Effector memory CD8-positive, alpha-beta T cell (primary cell): ENCODE data around the gene SKIC8.

Experiments
- ATAC-seq: fragments of 150-1000 bp; cut with Tn5 transposase; replicated peaks from 2 replicates; pipeline ENCODE4 v1.10.0; 2021; ENCODE audit warnings: mild to moderate bottlenecking, moderate library complexity
- DNase-seq, 3 experiments: peaks; one replicate each; pipeline ENCODE4 v3.0.0; 2021
- H3K27ac Mint-ChIP-seq, 2 donors: one replicate each; pipeline ENCODE4 v1.8.0; 2022; ENCODE audit warnings: mild to moderate bottlenecking in 2 of 2, mixed read lengths in 2 of 2, moderate library complexity in 2 of 2
- H3K27me3 Mint-ChIP-seq, 2 donors: one replicate each; pipeline ENCODE4 v1.8.0; 2022; ENCODE audit warnings: mixed read lengths in 2 of 2
- H3K36me3 Mint-ChIP-seq: one replicate; pipeline ENCODE4 v1.8.0; 2022; ENCODE audit warnings: mild to moderate bottlenecking, moderate library complexity, mixed read lengths; ENCODE audit not compliant: insufficient read depth
- H3K4me1 Mint-ChIP-seq, 2 donors: one replicate each; pipeline ENCODE4 v1.8.0; 2022; ENCODE audit warnings: low read depth in 2 of 2, mixed read lengths in 2 of 2
- H3K4me3 Mint-ChIP-seq, 2 donors: one replicate each; pipeline ENCODE4 v1.8.0; 2022; ENCODE audit warnings: mild to moderate bottlenecking in 2 of 2, mixed read lengths in 2 of 2, moderate library complexity in 2 of 2
- H3K9me3 Mint-ChIP-seq, 2 donors: one replicate each; pipeline ENCODE4 v1.8.0; 2022; ENCODE audit warnings: mixed read lengths in 2 of 2
- total RNA-seq, 9 experiments: gene quantifications; one replicate each; lab custom pipeline; 2026; lab: John Stamatoyannopoulos, UW

The SKIC8 gene
- total RNA-seq, result 22.3 to 61.3 (median 42.7) reads per million in 9 experiments

DNA sequence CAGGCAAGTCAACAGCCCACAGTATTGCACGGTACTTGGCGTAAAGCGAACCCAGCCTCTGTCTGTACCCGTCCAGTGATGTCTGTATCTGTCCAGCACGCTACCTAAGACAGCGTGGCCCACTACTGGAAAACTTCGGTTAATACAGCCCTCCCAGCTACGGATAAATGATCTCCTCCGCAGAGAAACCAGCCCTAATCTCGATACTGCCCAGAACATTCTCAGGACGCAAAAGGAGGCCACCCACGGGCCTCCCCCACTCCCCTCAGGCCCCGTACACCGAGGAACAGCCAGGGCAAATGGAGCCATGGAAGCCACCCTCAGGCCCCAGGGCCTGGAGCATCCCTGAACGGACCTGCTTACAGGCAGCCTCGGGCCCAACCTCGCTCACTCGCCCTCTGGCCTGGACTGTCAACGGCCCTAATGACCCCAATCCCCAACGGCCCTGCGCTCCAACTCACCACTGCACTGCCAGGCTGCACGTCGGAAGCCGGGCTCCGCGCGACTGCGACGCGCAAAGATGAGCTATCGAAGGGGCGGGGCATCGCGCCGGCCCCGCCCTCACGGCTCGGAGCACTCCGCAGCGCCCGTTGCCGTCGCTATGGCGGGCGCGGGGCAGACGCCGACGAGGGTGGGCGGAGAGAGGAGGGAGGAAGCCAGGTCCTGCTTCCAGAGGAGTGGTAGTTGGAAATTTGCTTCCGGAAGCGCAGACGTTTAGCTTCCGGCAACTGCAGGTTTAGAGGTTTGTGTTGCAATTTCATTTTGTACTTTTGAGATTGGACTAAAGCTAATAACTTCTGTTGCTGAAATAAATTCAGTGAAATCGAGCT is at the start of gene SKIC8:
TSS of gene SKIC8 (minus strand) at position 509 of the 830 bp plus-strand sequence. CDS start 3,923 bp downstream, outside the sequence.
- Mint-ChIP-seq H3K4me1 (peaks cover 12 to 14% of the 10 kb centered on the region in 2 donors), H3K9me3 (no peaks in the 10 kb centered on the region), H3K36me3 (peaks cover 12% of the 10 kb centered on the region), H3K4me3 (peak within 1 kb of the TSS; percentile 93 to 98), H3K27me3 (peaks cover 0 to 3% of the 10 kb centered on the region in 2 donors), H3K27ac (peak within 1 kb of the TSS; percentile 94 to 97)
- ATAC-seq (peak; percentile 96), DNase-seq (peak; percentile 83 to 89 (median 87))

DNA sequence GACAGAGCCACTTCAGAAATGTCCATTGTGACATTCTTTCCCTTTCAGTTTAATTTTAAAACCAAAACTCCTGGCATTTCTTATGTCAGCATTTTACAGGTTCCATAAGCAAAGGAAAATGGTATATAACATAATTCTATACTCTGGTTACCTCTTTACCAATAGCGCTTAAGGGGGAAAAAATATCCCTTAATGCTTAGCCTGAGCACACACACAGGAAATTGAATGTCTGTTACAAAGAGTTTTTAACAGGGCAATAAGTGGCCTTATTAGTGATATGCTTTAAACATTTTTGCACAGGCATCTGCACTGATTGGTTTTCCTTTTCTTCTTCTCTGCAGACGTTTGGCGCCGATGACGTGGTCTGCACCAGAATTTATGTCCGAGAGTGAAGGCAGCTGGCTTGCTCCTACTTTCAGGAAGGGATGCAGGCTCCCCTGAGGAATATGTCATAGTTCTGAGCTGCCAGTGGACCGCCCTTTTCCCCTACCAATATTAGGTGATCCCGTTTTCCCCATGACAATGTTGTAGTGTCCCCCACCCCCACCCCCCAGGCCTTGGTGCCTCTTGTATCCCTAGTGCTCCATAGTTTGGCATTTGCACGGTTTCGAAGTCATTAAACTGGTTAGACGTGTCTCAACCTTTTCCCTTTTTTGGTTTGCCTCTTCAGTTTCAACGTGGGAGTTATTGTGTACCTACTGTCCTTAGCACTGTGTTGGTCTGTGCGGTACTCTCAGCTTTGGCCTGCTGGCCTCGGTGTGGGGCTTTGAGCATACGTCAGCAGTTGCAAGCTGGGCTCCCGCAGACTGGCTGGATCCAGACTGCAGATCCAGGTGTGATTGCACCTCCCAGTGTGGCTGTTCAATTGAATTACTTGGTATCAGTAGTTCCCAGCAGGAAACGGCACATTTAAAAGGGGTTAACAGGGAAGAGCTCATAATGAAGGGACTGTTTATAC is 48.5 kb upstream of the SKIC8 start:
- Mint-ChIP-seq H3K4me3 (no peak overlapping the region), H3K27me3 (peaks cover 16 to 24% of the 10 kb centered on the region in 2 donors), H3K27ac (no peak overlapping the region), H3K36me3 (no peaks in the 10 kb centered on the region), H3K4me1 (peaks cover 0 to 10% of the 10 kb centered on the region in 2 donors), H3K9me3 (no peaks in the 10 kb centered on the region)
- no peak for ATAC-seq
- no peak for DNase-seq

DNA sequence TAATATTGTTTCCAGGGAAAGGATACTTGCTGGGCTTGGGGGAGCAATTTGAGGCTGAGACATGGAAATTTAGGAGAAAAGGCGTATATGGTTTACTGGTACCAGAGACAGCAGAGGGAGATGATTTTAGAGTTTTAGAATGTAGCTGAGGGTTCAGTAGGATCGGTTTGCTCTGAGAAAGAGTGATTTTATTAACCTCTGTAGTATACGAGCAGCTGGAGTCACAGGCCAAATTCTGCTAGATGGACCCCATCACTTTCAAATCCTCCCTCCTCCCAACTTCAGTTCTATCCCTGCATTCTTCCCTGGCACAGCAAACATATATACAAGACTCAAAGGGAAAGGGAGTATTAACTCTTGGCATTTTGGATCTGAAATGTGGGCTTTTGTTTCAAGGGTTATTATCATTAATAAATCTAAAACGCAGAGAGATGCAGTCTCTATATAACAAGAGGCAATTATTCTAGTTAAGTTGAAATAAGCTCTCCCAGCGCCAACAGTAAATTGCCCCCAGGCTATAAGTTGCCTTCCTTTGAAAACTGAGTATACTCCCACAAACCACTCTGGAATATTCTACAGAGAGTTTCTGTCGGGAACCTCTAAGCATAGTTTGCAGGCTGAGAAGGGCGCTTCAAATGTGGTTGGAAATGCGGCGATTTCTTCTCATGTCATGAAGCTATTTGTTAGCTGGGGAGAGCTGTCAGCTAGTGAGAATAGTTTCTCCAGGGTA is 46.2 kb upstream of the SKIC8 start:
- no peak for DNase-seq
- no peaks in the 10 kb centered on the region for H3K36me3 Mint-ChIP-seq
- H3K4me1 Mint-ChIP-seq, result no peaks in the 10 kb centered on the region
- peaks cover 20 to 47% of the 10 kb centered on the region in 2 donors for H3K27me3 Mint-ChIP-seq
- no peak overlapping the region for H3K4me3 Mint-ChIP-seq
- no peaks in the 10 kb centered on the region for H3K9me3 Mint-ChIP-seq
- no peak overlapping the region for H3K27ac Mint-ChIP-seq
- no peak for ATAC-seq

DNA sequence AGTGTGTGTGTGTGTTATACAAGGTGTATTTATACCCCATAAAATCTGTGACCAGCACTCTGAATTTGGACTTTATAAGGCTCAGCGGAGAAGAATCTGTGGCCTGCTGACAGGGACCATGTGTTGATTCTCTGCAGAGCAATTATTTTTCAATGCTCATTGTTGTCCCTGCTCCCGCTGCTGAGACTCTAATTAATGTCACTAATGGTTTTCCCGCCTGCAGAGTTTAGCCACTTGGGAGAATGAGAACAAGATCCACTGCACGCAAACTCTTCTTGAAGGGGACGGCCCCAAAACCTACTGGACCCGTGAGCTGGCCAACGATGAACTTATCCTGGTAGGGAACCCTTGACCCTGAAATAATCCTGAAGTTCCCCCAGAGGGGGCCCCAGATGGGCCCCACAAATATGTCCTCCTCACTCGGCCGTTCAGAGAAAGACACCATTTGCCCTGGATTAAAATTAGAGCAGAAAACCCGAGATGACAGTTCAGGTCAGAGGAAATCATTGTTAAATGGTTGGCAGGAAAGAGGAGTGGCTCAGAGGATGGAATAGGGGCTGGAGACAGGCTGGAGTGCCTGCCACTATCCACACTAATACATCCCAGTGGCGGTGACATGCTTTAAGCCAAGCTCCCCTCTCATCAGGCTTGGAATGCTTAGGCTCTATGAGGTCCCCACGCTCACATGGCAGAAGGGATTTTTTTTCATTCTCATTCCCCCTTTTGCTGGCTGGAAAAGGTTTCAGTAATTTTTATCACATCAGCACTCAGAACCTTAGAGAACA is 44.1 kb upstream of the SKIC8 start:
- H3K4me1 Mint-ChIP-seq, result no peaks in the 10 kb centered on the region
- no peaks in the 10 kb centered on the region for H3K9me3 Mint-ChIP-seq
- no peaks in the 10 kb centered on the region for H3K36me3 Mint-ChIP-seq
- no peak for ATAC-seq
- H3K27me3 Mint-ChIP-seq, result peaks cover 31 to 63% of the 10 kb centered on the region in 2 donors
- H3K27ac Mint-ChIP-seq, result no peak overlapping the region
- DNase-seq, result no peak
- no peak overlapping the region for H3K4me3 Mint-ChIP-seq

DNA sequence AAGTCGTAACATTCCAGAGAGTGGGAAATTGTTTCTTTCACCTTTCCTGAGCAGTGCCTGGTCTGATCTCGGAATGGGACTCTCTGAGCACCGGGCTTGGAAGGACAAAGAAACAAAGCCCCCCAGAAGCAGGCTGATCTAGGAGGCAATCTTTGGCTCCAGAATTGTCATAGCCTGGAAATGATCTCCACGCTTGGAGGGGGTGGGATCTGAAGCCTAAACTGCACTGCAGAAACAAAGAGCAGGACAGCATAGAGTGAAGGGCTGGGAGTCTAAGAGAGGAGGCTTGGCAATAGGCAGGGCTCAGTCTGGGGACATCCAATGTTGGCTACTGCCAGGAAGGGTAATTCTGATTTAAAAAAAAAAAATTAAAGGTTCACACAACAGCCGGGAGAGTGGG is 42.6 kb upstream of the SKIC8 start:
- DNase-seq (no peak), ATAC-seq (no peak)
- Mint-ChIP-seq H3K9me3 (no peaks in the 10 kb centered on the region), H3K27me3 (peaks cover 32 to 66% of the 10 kb centered on the region in 2 donors), H3K4me1 (no peaks in the 10 kb centered on the region), H3K36me3 (no peaks in the 10 kb centered on the region), H3K27ac (no peak overlapping the region), H3K4me3 (no peak overlapping the region)

DNA sequence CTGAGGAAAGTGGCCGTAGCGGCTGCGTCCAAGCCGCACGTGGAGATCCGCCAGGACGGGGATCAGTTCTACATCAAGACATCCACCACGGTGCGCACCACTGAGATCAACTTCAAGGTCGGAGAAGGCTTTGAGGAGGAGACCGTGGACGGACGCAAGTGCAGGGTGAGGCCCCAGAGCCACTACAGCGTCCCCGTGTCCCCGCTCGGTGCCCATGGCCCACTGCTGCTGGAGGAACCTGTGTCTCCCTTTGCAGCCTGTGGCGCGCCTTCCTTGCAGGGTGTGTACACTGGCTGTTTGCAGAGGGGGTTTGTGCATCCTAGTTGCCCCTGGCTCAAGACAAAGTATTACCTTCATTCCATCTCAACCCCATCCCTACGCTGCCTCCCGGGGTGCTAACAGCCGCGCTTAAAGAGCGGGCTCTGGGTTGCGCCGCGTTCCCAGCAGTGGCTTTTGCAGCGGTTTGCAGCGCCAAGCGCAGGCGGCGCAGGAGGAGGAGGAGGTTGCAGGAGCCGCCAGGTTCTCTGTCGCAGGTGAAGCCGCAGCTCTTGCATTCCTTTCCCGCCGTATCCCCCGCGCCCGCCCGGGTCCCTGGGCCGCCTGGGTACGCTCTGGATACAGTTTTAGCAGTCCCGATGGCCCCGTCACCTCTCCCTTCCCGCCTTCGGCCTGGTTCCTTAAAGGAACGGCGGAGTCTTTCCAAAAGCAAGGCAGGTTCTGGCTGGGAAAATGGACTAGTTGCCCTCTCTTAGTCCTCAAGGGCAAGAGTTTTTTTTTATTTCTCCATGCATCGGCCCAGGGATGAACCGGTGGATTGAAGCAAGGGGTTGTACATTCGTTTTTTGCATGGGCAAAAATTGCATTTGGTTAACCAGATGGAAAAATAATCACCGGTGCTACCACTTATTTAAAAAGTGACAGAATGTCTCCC is 41.9 kb upstream of the SKIC8 start:
- no peak for ATAC-seq
- Mint-ChIP-seq H3K36me3 (no peaks in the 10 kb centered on the region), H3K4me3 (no peak overlapping the region), H3K27ac (no peak overlapping the region), H3K4me1 (no peaks in the 10 kb centered on the region), H3K9me3 (no peaks in the 10 kb centered on the region), H3K27me3 (peaks cover 32 to 66% of the 10 kb centered on the region in 2 donors)
- no peak for DNase-seq

DNA sequence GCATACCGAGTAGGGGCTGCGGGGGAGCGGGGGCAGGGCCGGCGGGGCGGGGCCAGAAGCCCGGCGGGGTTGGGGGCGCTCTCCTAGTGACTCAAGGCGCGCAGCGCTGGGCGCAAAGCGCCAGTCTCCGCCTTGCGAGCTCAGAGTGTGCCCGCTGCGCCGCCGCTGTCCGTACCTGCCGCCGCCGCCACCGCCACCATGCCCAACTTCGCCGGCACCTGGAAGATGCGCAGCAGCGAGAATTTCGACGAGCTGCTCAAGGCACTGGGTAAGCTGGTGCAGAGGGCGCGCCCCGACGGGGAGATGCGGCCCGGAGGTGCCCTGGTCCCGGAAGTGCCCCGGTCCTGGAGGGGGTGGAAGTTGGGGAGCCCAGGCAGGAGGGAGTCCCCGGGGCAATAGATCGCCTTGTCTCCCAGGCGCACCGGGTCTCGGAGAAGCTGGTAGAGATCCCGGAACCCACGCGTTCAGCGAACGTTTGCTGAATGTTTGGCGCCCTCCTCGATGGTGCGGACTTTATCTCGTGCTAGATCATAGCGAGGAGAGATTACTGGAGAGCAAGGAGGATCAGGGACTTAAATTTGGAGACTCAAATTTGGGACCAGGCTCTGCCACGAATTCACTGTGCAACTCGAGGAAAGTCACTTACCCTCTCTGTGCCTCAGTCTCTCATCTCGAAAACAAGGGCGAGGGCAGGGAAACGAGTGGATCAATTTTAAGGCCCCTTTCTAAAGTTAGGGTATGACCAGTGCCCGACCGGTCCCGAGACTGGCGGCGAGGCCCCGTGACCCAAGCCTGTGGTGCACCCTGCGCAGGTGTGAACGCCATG is 41.0 kb upstream of the SKIC8 start, which contains the start of gene CRABP1:
TSS of gene CRABP1 (plus strand) at position 123 of the 826 bp plus-strand sequence. CDS start at position 199, 76 bp downstream.
- DNase-seq (no peak), ATAC-seq (no peak)
- Mint-ChIP-seq H3K4me3 (no peak within 1 kb of the TSS), H3K27ac (no peak within 1 kb of the TSS), H3K4me1 (no peaks in the 10 kb centered on the region), H3K27me3 (peaks cover 32 to 66% of the 10 kb centered on the region in 2 donors), H3K36me3 (no peaks in the 10 kb centered on the region), H3K9me3 (no peaks in the 10 kb centered on the region)

DNA sequence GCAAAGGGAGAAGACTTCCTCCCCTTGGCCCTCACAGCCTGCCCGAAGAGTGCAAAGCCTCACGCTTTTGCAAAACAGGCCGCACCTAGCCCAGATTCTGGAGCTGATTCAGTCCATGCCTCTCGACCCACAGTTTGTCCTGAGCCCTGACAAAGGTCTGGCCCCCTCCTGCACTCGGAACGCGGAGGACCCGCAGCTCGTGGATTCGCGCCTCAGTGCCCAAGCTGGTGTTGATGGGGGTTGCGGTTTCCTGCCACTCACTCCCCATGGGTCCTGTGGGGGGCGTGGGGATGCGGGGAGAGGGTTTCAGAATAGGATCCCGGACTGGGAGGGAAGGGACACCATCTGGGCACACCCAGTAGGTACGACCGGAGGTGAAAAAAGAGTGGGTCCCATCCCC is 40.1 kb upstream of the SKIC8 start:
- peaks cover 32 to 66% of the 10 kb centered on the region in 2 donors for H3K27me3 Mint-ChIP-seq
- no peaks in the 10 kb centered on the region for H3K9me3 Mint-ChIP-seq
- H3K4me3 Mint-ChIP-seq, result no peak overlapping the region
- no peak for DNase-seq
- no peak overlapping the region for H3K27ac Mint-ChIP-seq
- H3K36me3 Mint-ChIP-seq, result no peaks in the 10 kb centered on the region
- ATAC-seq, result no peak
- H3K4me1 Mint-ChIP-seq, result no peaks in the 10 kb centered on the region

DNA sequence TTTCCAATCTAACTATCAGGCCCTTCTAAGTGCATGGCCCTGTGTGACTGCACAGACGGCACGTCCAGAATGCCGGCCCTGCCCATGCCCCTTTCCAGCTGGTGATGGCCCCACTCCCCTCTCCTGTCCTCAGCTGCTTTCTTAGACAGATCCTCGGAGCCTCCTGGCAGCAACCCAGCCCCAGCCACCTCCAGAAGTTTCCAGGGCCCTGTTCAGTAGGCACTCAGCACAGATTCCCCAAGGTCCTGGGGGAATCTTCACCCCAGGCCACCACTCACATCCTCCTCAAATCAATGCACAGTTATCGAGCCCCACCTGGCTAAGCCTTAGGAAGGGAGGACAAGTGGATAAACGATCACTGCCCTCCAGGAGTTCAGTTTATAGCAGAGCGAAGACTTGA is 39.4 kb upstream of the SKIC8 start:
- H3K4me3 Mint-ChIP-seq, result no peak overlapping the region
- no peaks in the 10 kb centered on the region for H3K4me1 Mint-ChIP-seq
- no peak overlapping the region for H3K27ac Mint-ChIP-seq
- ATAC-seq (no peak), DNase-seq (no peak)
- H3K36me3 Mint-ChIP-seq, result no peaks in the 10 kb centered on the region
- H3K9me3 Mint-ChIP-seq, result no peaks in the 10 kb centered on the region
- H3K27me3 Mint-ChIP-seq, result peaks cover 32 to 64% of the 10 kb centered on the region in 2 donors

DNA sequence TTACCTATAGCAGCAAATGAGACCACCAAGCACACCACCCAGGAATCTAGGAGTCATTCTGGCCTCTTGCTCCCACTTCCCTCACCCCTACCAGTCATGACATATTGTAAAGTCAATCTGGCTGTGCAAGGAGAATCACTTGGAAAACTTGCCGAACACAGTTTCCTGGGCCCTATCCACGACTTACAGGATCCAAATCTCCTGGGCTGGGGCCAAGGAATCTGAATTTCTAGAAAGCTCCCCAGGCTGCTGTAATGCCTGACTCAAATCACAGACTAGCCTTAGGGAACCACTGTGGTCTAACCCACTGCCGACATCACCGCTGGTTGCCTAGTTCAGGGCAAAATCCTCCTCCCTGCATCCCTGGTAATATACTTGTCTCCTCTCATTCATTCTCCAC is 36.6 kb upstream of the SKIC8 start:
- H3K9me3 Mint-ChIP-seq, result no peaks in the 10 kb centered on the region

DNA sequence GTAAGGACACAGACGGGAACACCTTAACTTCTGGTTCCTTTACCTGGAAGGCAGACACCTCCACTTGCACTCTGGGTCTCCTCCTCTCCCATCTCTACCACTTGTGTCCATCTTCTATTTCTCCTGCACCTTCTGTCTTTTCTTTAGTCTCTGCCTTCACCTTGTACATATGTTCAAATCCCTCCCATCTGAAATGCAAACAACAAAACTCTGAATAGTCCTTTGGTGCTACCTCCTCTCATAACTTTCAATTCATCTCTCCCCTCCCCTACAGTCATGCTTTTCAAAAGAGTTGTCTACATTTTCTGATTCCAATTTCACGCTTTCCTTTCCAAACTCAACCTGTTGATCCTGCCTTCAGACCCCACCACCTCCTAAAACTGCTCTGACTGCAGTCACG is 35.4 kb upstream of the SKIC8 start:
- H3K9me3 Mint-ChIP-seq, result no peaks in the 10 kb centered on the region
- H3K27ac Mint-ChIP-seq, result no peak overlapping the region
- ATAC-seq, result no peak

More for the DNA sequence above, 36.6 kb upstream of the SKIC8 start:
- Mint-ChIP-seq H3K4me3 (no peak overlapping the region), H3K27me3 (peaks cover 19 to 36% of the 10 kb centered on the region in 2 donors), H3K36me3 (no peaks in the 10 kb centered on the region), H3K27ac (no peak overlapping the region), H3K4me1 (no peaks in the 10 kb centered on the region)
- ATAC-seq (no peak), DNase-seq (no peak)

More for the DNA sequence above, 35.4 kb upstream of the SKIC8 start:
- Mint-ChIP-seq H3K4me1 (no peaks in the 10 kb centered on the region), H3K27me3 (peaks cover 19 to 25% of the 10 kb centered on the region in 2 donors), H3K36me3 (no peaks in the 10 kb centered on the region), H3K4me3 (no peak overlapping the region)
- no peak for DNase-seq
